Thyroid gland (tissue), 4 donors: ENCODE data around the gene GPR156. TPM values are rescaled to one million over a fixed set of nuclear protein-coding genes. Genes with fewer than 3 reads are reported as not detected.
"Not testable (repeated sequence)": the region's sequence is repeated elsewhere in the genome, so short reads cannot be mapped to it uniquely, and the experiment has no call there.

Source experiments
- DNase-seq, 2 donors: peaks; one replicate each; pipeline ENCODE4 v3.0.0-alpha.2; 2019
- H3K27ac ChIP-seq, 3 donors: fragments of 200-600 bp; sonication (generic); 1 replicate in 2 of 3; 2 replicates in 1 of 3; pipeline ENCODE4 v1.5.1; 2016 to 2019; ENCODE audit warnings: mild to moderate bottlenecking in 1 of 3, moderate library complexity in 1 of 3
- H3K27me3 ChIP-seq: fragments of 200-600 bp; sonication (generic); one replicate; pipeline ENCODE4 v1.5.1; 2019
- H3K36me3 ChIP-seq, 2 donors: fragments of 200-600 bp; sonication (generic); one replicate each; pipeline ENCODE4 v1.5.1; 2016 to 2019
- H3K4me1 ChIP-seq, 2 donors: fragments of 200-600 bp; sonication (generic); one replicate each; pipeline ENCODE4 v1.5.1; 2017 to 2019
- H3K4me3 ChIP-seq, 3 donors: fragments of 200-600 bp; sonication (generic); replicated peaks in 1 of 3; 1 replicate in 2 of 3; 2 replicates in 1 of 3; pipeline ENCODE4 v1.5.1; 2016; ENCODE audit warnings: mild to moderate bottlenecking in 1 of 3
- H3K9me3 ChIP-seq: fragments of 200-600 bp; sonication (generic); one replicate; pipeline ENCODE4 v1.5.1; 2017
- CTCF ChIP-seq, 6 experiments: fragments of 200-600 bp in 3 of 6; fragments of 450-650 bp in 3 of 6; sonication (generic) in 3 of 6; IDR thresholded peaks; one replicate each; pipeline ENCODE4 v1.5.1; 2016 to 2019; ENCODE audit warnings: antibody characterized with exemption in 6 of 6, mild to moderate bottlenecking in 2 of 6, inconsistent platforms in 1 of 6, moderate library complexity in 1 of 6
- POLR2A ChIP-seq, 2 donors: fragments of 450-650 bp; IDR thresholded peaks; one replicate each; pipeline ENCODE4 v1.6.1; 2017; ENCODE audit warnings: antibody characterized with exemption in 2 of 2, mild to moderate bottlenecking in 2 of 2, moderate library complexity in 1 of 2
- WGBS, 2 donors: methylation state at CpG; one replicate each; pipeline ENCODE4 v1.1.5; 2017; 5-methylcytosine and 5-hydroxymethylcytosine counted together
- intact Hi-C: fragments of 100-400 bp; cut with DNase I; formaldehyde crosslinking; loops from one replicate; pipeline ENCODE4 v1.15.1; 2023
- total RNA-seq, 4 donors: library from RNA; depleted of rRNA; stranded (reverse); fragments of >200 nt; gene quantifications; one replicate each; pipeline ENCODE4 v1.2.3, GENCODE V29; 2016

Gene GPR156
- total RNA-seq, 4 donors from 2014 or later, result not detected

DNA sequence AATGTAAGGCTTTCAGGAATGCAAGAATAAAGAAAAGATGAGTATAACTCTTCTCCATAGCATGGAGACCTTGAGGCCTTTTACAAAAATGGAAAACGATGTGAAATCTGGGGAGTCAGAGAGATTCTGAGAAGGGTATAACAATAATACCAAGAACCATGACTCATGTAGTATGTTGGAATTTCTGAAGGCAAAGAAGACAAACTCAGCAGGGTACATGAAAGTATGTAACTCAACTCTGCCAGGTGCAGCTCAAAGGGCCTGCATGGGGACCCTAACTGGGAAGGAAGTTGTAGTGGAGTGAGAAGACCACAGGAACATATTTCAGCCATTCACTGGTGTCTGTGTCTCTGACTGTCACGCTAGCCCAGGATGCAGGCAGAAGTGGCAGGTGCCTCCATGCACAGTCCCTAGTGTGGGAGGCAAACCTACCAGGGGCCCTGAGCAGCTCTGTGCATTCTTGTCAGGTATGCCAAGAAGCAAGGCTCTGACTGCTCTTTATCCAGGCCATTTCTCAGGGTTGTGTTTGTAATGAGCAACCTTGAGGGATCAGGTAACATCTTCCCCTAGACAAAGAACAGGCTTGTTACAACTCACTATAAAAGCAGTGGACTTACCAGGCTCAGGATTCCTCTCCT, 57.2 kb downstream of the GPR156 start:
- no peak overlapping the region for H3K4me3 ChIP-seq
- H3K36me3 ChIP-seq, result no peaks in the 10 kb centered on the region
- no peaks in the 10 kb centered on the region for H3K4me1 ChIP-seq
- intact Hi-C loops, result no loop called here
- 82 to 83% methylated on average over 2 of the region's 2 CpGs for WGBS, 2 donors
- DNase-seq, result no peak
- H3K27me3 ChIP-seq, result no peaks in the 10 kb centered on the region
- no peak overlapping the region for H3K27ac ChIP-seq
- no peaks in the 10 kb centered on the region for H3K9me3 ChIP-seq
- TF ChIP-seq POLR2A (IDR thresholded peaks at IDR 0.05) (no peak), CTCF (IDR thresholded peaks at IDR 0.05) (no peak)

DNA sequence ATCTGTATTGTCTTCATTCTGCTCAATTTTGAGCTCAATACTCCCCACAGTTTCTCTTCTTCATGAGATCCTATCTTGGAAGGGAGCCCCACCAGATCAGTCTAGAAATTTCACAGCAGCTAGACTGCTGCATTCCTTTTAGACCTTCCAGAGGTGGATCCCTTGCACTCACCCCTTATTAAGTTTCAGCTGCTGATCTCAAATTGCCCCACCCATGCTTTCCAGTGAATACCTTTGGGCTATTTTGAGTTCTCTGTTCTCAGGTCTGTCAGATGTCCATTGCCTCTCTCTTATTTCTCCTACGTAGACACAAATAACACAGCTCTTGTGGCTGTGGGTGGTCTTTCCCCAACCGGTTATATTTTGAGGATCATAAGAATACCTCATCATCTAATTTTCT, 60.8 kb downstream of the GPR156 start:
- no peak overlapping the region for H3K27ac ChIP-seq
- intact Hi-C loops, result no loop called here
- H3K36me3 ChIP-seq, result no peaks in the 10 kb centered on the region
- H3K9me3 ChIP-seq, result no peaks in the 10 kb centered on the region
- no peak overlapping the region for H3K4me3 ChIP-seq
- DNase-seq, result no peak
- no peaks in the 10 kb centered on the region for H3K4me1 ChIP-seq
- H3K27me3 ChIP-seq, result no peaks in the 10 kb centered on the region
- WGBS, 2 donors, result 85 to 96% methylated on average over 2 of the region's 2 CpGs
- no peak for TF ChIP-seq CTCF (IDR thresholded peaks at IDR 0.05)
- no peak for TF ChIP-seq POLR2A (IDR thresholded peaks at IDR 0.05)

- Histone ChIP-seq H3K4me3 (no peak overlapping the region), H3K27me3 (no peaks in the 10 kb centered on the region), H3K36me3 (no peaks in the 10 kb centered on the region), H3K9me3 (no peaks in the 10 kb centered on the region), H3K4me1 (no peaks in the 10 kb centered on the region), H3K27ac (no peak overlapping the region)
- no peak for DNase-seq
- TF ChIP-seq POLR2A (IDR thresholded peaks at IDR 0.05), result no peak
- TF ChIP-seq CTCF (IDR thresholded peaks at IDR 0.05), result no peak
- intact Hi-C loops, result no loop called here
These were observed 66.0 kb downstream of the GPR156 start for GRCh38 chr3:120218981-120219380.

- H3K4me1 ChIP-seq, H3K36me3 ChIP-seq, H3K27me3 ChIP-seq, intact Hi-C loops, DNase-seq, H3K4me3 ChIP-seq, H3K9me3 ChIP-seq, H3K27ac ChIP-seq: not testable (repeated sequence)
- 93 to 95% methylated on average over 1 of the region's 1 CpG for WGBS, 2 donors
These were observed 68.4 kb downstream of the GPR156 start for GRCh38 chr3:120216633-120217032.

GRCh38 chr3:120214176-120214575, 70.8 kb downstream of the GPR156 start:
- H3K27ac ChIP-seq, result no peak overlapping the region
- no peaks in the 10 kb centered on the region for H3K4me1 ChIP-seq
- intact Hi-C loops, result no loop called here
- H3K27me3 ChIP-seq, result no peaks in the 10 kb centered on the region
- no peak overlapping the region for H3K4me3 ChIP-seq
- H3K36me3 ChIP-seq, result no peaks in the 10 kb centered on the region
- H3K9me3 ChIP-seq, result no peaks in the 10 kb centered on the region
- TF ChIP-seq CTCF (IDR thresholded peaks at IDR 0.05) (no peak), POLR2A (IDR thresholded peaks at IDR 0.05) (no peak)
- 69 to 72% methylated on average over 4 of the region's 4 CpGs for WGBS, 2 donors
- no peak for DNase-seq

DNA sequence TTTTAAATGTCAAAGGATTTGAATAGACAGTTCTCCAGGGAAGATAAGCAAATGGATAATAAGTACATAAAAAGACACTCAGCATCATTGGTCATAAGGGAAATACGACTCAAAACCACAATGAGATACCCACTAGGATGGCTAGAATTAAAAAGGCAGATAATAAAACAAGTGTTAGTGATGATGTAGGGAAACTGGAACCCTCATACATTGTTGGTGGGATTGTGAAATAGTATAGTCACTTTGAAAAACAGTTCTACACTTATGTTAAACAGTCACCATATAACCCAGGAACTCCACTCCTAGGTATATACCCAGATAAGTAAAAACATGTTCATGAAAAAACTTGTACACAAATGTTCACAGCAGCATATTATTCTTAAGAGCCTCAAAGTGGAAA, 72.5 kb downstream of the GPR156 start:
- DNase-seq, result no peak
- Histone ChIP-seq H3K4me3 (no peak overlapping the region), H3K27ac (no peak overlapping the region), H3K9me3 (no peaks in the 10 kb centered on the region), H3K36me3 (no peaks in the 10 kb centered on the region), H3K27me3 (no peaks in the 10 kb centered on the region), H3K4me1 (no peaks in the 10 kb centered on the region)
- 86 to 93% methylated on average over 1 of the region's 1 CpG for WGBS, 2 donors
- TF ChIP-seq POLR2A (IDR thresholded peaks at IDR 0.05) (no peak), CTCF (IDR thresholded peaks at IDR 0.05) (no peak)
- intact Hi-C loops, result no loop called here
